GM12878 (cell line): ENCODE results near the gene SERPING1. TPM values are rescaled to one million over a fixed set of nuclear protein-coding genes. Genes with fewer than 3 reads are reported as not detected.

Source experiments
- BACH1 ChIP-seq: fragments of 450-650 bp; IDR thresholded peaks from 2 replicates; pipeline ENCODE4 v1.6.1; 2017; ENCODE audit warnings: mild to moderate bottlenecking, borderline replicate concordance
- IRF4 ChIP-seq: IDR thresholded peaks from 2 replicates; pipeline ENCODE4 v1.6.1; 2011; ENCODE audit warnings: low read depth, low read length
- NFIC ChIP-seq: IDR thresholded peaks from 2 replicates; pipeline ENCODE4 v1.6.1; 2012; ENCODE audit warnings: low read depth, mild to moderate bottlenecking, inconsistent platforms, low read length, moderate library complexity
- RELB ChIP-seq: fragments of 450-650 bp; IDR thresholded peaks from 2 replicates; pipeline ENCODE4 v1.6.1; 2017; ENCODE audit warnings: low read depth, mild to moderate bottlenecking, moderate library complexity
- SIX5 ChIP-seq: IDR thresholded peaks from 2 replicates; pipeline ENCODE4 v1.6.1; 2011; ENCODE audit warnings: mild to moderate bottlenecking, low read depth, low read length, moderate library complexity; ENCODE audit not compliant: severe bottlenecking
- SP1 ChIP-seq: IDR thresholded peaks from one replicate; pipeline ENCODE4 v1.6.1; 2011; ENCODE audit warnings: low read depth, low read length
- TCF3 ChIP-seq: IDR thresholded peaks from 2 replicates; pipeline ENCODE4 v1.6.1; 2012; ENCODE audit warnings: low read depth, mild to moderate bottlenecking, low read length, borderline replicate concordance; ENCODE audit not compliant: insufficient read depth
- polyA plus RNA-seq, 11 experiments: library from polyadenylated mRNA; depleted of rRNA in 4 of 11; unstranded in 6 of 11; stranded (reverse) in 5 of 11; fragments of >200 nt; fragmentation: Nextera tagmentation in 4 of 11; fragmentation: Illumina TruSeq in 1 of 11; extraction: Ambion mirVana in 4 of 11; extraction: Trizol in 1 of 11; gene quantifications; 1 replicate in 1 of 11; 2 replicates in 10 of 11; pipeline versions ENCODE4 v1.2.1 to v1.2.3, GENCODE V29; 2011 to 2016; ENCODE audit warnings: inconsistent platforms in 2 of 11, missing spikeins in 2 of 11, low read depth in 1 of 11
- total RNA-seq, 4 experiments: library from RNA; depleted of rRNA in 3 of 4; stranded (reverse); fragments of >200 nt in 3 of 4; fragmentation: Illumina TruSeq in 1 of 4; extraction: Trizol in 1 of 4; gene quantifications; 2 replicates each; pipeline versions ENCODE4 v1.2.1 to v1.2.3, GENCODE V29; 2013 to 2021
- TF ChIP-seq, protein P1 (sequence below), 3 experiments: IDR thresholded peaks in 2 of 3; conservative IDR thresholded peaks in 1 of 3; 2 replicates each; pipeline ENCODE4 v1.5.1; 2011; ENCODE audit warnings: low read depth in 3 of 3, low read length in 3 of 3, mild to moderate bottlenecking in 3 of 3, control low read depth in 2 of 3, moderate library complexity in 2 of 3, inconsistent platforms in 1 of 3, mixed read lengths in 1 of 3; ENCODE audit not compliant: control insufficient read depth in 2 of 3, insufficient read depth in 1 of 3; ENCODE audit errors: extremely low read depth in 1 of 3

SERPING1 gene
- total and polyA plus RNA-seq, 10 of the 15 experiments (the other 5 are each of a cell fraction or from before 2014, with no cell fraction given): 0.24 to 1.4 TPM; not detected in 8

GRCh38 chr11:57604296-57605027 is 7.0 kb downstream of the SERPING1 start (continued):
- no peak for TF ChIP-seq RELB
- no peak for TF ChIP-seq BACH1
- TF ChIP-seq NFIC: no peak
- no peak for TF ChIP-seq TCF3
- TF ChIP-seq SP1: no peak
- TF ChIP-seq, protein P1, sequence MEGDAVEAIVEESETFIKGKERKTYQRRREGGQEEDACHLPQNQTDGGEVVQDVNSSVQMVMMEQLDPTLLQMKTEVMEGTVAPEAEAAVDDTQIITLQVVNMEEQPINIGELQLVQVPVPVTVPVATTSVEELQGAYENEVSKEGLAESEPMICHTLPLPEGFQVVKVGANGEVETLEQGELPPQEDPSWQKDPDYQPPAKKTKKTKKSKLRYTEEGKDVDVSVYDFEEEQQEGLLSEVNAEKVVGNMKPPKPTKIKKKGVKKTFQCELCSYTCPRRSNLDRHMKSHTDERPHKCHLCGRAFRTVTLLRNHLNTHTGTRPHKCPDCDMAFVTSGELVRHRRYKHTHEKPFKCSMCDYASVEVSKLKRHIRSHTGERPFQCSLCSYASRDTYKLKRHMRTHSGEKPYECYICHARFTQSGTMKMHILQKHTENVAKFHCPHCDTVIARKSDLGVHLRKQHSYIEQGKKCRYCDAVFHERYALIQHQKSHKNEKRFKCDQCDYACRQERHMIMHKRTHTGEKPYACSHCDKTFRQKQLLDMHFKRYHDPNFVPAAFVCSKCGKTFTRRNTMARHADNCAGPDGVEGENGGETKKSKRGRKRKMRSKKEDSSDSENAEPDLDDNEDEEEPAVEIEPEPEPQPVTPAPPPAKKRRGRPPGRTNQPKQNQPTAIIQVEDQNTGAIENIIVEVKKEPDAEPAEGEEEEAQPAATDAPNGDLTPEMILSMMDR (IDR thresholded peaks at IDR 0.05 in 2 of 3, conservative IDR thresholded peaks at IDR 0.05 in 1 of 3; ENCODE audit: control insufficient read depth in 2 of 3, extremely low read depth in 1 of 3, insufficient read depth in 1 of 3, low read depth in 3 of 3, low read length in 3 of 3): no peak
- no peak for TF ChIP-seq SIX5
- no peak for TF ChIP-seq IRF4
